Activated naive CD8-positive, alpha-beta T cell treated with anti-CD3 and anti-CD28 coated beads, Interleukin-2, amount 10 ng/mL, durations not matched to agents 7 days and 5 days (primary cell): ENCODE data around the gene GNB3. TPM values are rescaled to one million over a fixed set of nuclear protein-coding genes. Genes with fewer than 3 reads are reported as not detected.

Experiments
- ATAC-seq: fragments of 150-1000 bp; cut with Tn5 transposase; one replicate; pipeline ENCODE4 v1.10.0; 2021; ENCODE audit warnings: low read depth, moderate library complexity
- POLR2A ChIA-PET: fragments of 350-600 bp; sonication (Branson Sonifier 250); formaldehyde crosslinking; loops from one replicate; lab custom pipeline; 2021; ENCODE audit warnings: antibody characterized with exemption; lab: Charles Lee
- DNase-seq: peaks from one replicate; pipeline ENCODE4 v3.0.0; 2021
- H3K27ac Mint-ChIP-seq: one replicate; pipeline ENCODE4 v1.8.0; 2022; ENCODE audit warnings: mild to moderate bottlenecking, mixed read lengths
- H3K27me3 Mint-ChIP-seq: one replicate; pipeline ENCODE4 v1.8.0; 2022; ENCODE audit warnings: mild to moderate bottlenecking, moderate library complexity, mixed read lengths
- H3K36me3 Mint-ChIP-seq: one replicate; pipeline ENCODE4 v1.8.0; 2021; ENCODE audit warnings: mild to moderate bottlenecking, mixed read lengths
- H3K4me1 Mint-ChIP-seq: one replicate; pipeline ENCODE4 v1.8.0; 2021; ENCODE audit warnings: mixed read lengths
- H3K4me3 Mint-ChIP-seq: one replicate; pipeline ENCODE4 v1.8.0; 2022; ENCODE audit warnings: mild to moderate bottlenecking, moderate library complexity, mixed read lengths
- H3K9me3 Mint-ChIP-seq: one replicate; pipeline ENCODE4 v1.8.0; 2021; ENCODE audit warnings: mixed read lengths
- total RNA-seq, 2 experiments: library from RNA; stranded (reverse); gene quantifications; one replicate each; pipeline ENCODE4 v1.2.3, GENCODE V29; 2021

The GNB3 gene
- total RNA-seq, 2 experiments from 2014 or later, result 2.6 to 3.1 TPM

- peaks cover 12% of the 10 kb centered on the region for H3K4me1 Mint-ChIP-seq
- DNase-seq, result no peak
- no peak for ATAC-seq
- no peaks in the 10 kb centered on the region for H3K36me3 Mint-ChIP-seq
- no peaks in the 10 kb centered on the region for H3K9me3 Mint-ChIP-seq
- H3K27me3 Mint-ChIP-seq, result peaks cover 29% of the 10 kb centered on the region
- POLR2A ChIA-PET, result interaction anchor here (1.2 to 2.5 kb wide), 3 partner anchors 9 to 18 kb away, joined by 3 to 14 read pairs (median 4); partner anchors contain the start of gene CDCA3
- no peak overlapping the region for H3K27ac Mint-ChIP-seq
- H3K4me3 Mint-ChIP-seq, result no peak overlapping the region
Measured at GRCh38 chr12:6833189-6833890, 7.4 kb upstream of the GNB3 start.

- Mint-ChIP-seq H3K4me3 (no peak overlapping the region), H3K9me3 (no peaks in the 10 kb centered on the region), H3K4me1 (peaks cover 7% of the 10 kb centered on the region), H3K27me3 (peaks cover 24% of the 10 kb centered on the region), H3K27ac (no peak overlapping the region), H3K36me3 (no peaks in the 10 kb centered on the region)
- POLR2A ChIA-PET, result interaction anchor here (0.7 to 2.5 kb wide), 5 partner anchors 12 to 81 kb away, joined by 3 to 14 read pairs (median 4); partner anchors contain the start of genes CDCA3, MLF2 and USP5
- no peak for ATAC-seq
- no peak for DNase-seq
Measured at GRCh38 chr12:6834254-6834653, 6.5 kb upstream of the GNB3 start.

GRCh38 chr12:6834873-6835272 lies 5.9 kb upstream of the GNB3 start:
- ATAC-seq, result no peak
- Mint-ChIP-seq H3K36me3 (no peaks in the 10 kb centered on the region), H3K4me3 (no peak overlapping the region), H3K9me3 (no peaks in the 10 kb centered on the region), H3K27me3 (peaks cover 17% of the 10 kb centered on the region), H3K27ac (no peak overlapping the region), H3K4me1 (peaks cover 7% of the 10 kb centered on the region)
- POLR2A ChIA-PET, result interaction anchor here (0.7 to 2.5 kb wide), 6 partner anchors 13 to 302 kb away, joined by 3 to 14 read pairs (median 4); partner anchors contain the start of genes CDCA3, MLF2 and USP5
- DNase-seq, result no peak

GRCh38 chr12:6836851-6837250 lies 3.9 kb upstream of the GNB3 start:
- no peaks in the 10 kb centered on the region for H3K9me3 Mint-ChIP-seq
- H3K36me3 Mint-ChIP-seq, result no peaks in the 10 kb centered on the region
- H3K27me3 Mint-ChIP-seq, result peaks cover 7% of the 10 kb centered on the region
- H3K4me1 Mint-ChIP-seq, result peaks cover 7% of the 10 kb centered on the region
- no peak for DNase-seq
- H3K27ac Mint-ChIP-seq, result no peak overlapping the region
- POLR2A ChIA-PET, result interaction anchor here (1.1 kb wide), 1 partner anchor 14 kb away, joined by 6 read pairs; the partner anchor contains the start of gene CDCA3
- H3K4me3 Mint-ChIP-seq, result no peak overlapping the region
- no peak for ATAC-seq

GRCh38 chr12:6837370-6838060 lies 3.2 kb upstream of the GNB3 start:
- DNase-seq (no peak), ATAC-seq (no peak)
- no peaks in the 10 kb centered on the region for H3K36me3 Mint-ChIP-seq
- peaks cover 7% of the 10 kb centered on the region for H3K4me1 Mint-ChIP-seq
- H3K27ac Mint-ChIP-seq, result no peak overlapping the region
- POLR2A ChIA-PET, result interaction anchor here (1.1 kb wide), 1 partner anchor 13 kb away, joined by 6 read pairs; the partner anchor contains the start of gene CDCA3
- no peaks in the 10 kb centered on the region for H3K9me3 Mint-ChIP-seq
- peaks cover 2% of the 10 kb centered on the region for H3K27me3 Mint-ChIP-seq
- H3K4me3 Mint-ChIP-seq, result no peak overlapping the region

- POLR2A ChIA-PET, result interaction anchor here (1.3 kb wide), 1 partner anchor 15 kb away, joined by 3 read pairs; no protein-coding TSS in a partner anchor
- ATAC-seq (no peak), DNase-seq (no peak)
- Mint-ChIP-seq H3K4me1 (peaks cover 7% of the 10 kb centered on the region), H3K27me3 (peaks cover 2% of the 10 kb centered on the region), H3K27ac (no peak overlapping the region), H3K9me3 (no peaks in the 10 kb centered on the region), H3K36me3 (no peaks in the 10 kb centered on the region), H3K4me3 (no peak overlapping the region)
Measured at GRCh38 chr12:6838854-6839253, 1.9 kb upstream of the GNB3 start.

- Mint-ChIP-seq H3K27me3 (peaks cover 2% of the 10 kb centered on the region), H3K9me3 (no peaks in the 10 kb centered on the region), H3K4me3 (no peak overlapping the region), H3K4me1 (peaks cover 7% of the 10 kb centered on the region), H3K36me3 (no peaks in the 10 kb centered on the region), H3K27ac (no peak overlapping the region)
- ATAC-seq (no peak), DNase-seq (no peak)
- POLR2A ChIA-PET, result interaction anchor here (1.1 to 3.6 kb wide), 3 partner anchors 12 to 27 kb away, joined by 3 to 20 read pairs (median 3); partner anchors contain the start of genes CDCA3, TPI1 and USP5
Measured at GRCh38 chr12:6839482-6840201, 1.1 kb upstream of the GNB3 start.

- POLR2A ChIA-PET, result interaction anchor here (0.6 to 3.6 kb wide), 3 partner anchors 11 to 103 kb away, joined by 3 to 20 read pairs (median 3); partner anchors contain the start of genes C12orf57, CDCA3, RNU7-1 and TPI1
- Mint-ChIP-seq H3K9me3 (no peaks in the 10 kb centered on the region), H3K27ac (no peak overlapping the region), H3K4me1 (peaks cover 4% of the 10 kb centered on the region), H3K4me3 (no peak overlapping the region), H3K27me3 (no peaks in the 10 kb centered on the region), H3K36me3 (no peaks in the 10 kb centered on the region)
- ATAC-seq (no peak), DNase-seq (no peak)
Measured at GRCh38 chr12:6840330-6840729, 395 bp upstream of the GNB3 start.

- Mint-ChIP-seq H3K9me3 (no peaks in the 10 kb centered on the region), H3K4me1 (no peaks in the 10 kb centered on the region), H3K36me3 (peaks cover 7% of the 10 kb centered on the region), H3K27ac (no peak overlapping the region), H3K4me3 (no peak overlapping the region), H3K27me3 (no peaks in the 10 kb centered on the region)
- ATAC-seq (no peak), DNase-seq (no peak)
- POLR2A ChIA-PET, result interaction anchor here (0.8 to 3.6 kb wide), 4 partner anchors 9 to 49 kb away, joined by 3 to 20 read pairs (median 3); partner anchors contain the start of genes CDCA3, SPSB2 and USP5
Measured at GRCh38 chr12:6842075-6842474, 1.4 kb downstream of the GNB3 start.

- POLR2A ChIA-PET, result interaction anchor here (1.0 to 1.5 kb wide), 3 partner anchors 10 to 30 kb away, joined by 3 read pairs; partner anchors contain the start of gene SPSB2
- Mint-ChIP-seq H3K9me3 (no peaks in the 10 kb centered on the region), H3K27me3 (no peaks in the 10 kb centered on the region), H3K4me3 (no peak overlapping the region), H3K4me1 (peaks cover 3% of the 10 kb centered on the region), H3K36me3 (peaks cover 14% of the 10 kb centered on the region), H3K27ac (no peak overlapping the region)
- ATAC-seq (no peak), DNase-seq (no peak)
Measured at GRCh38 chr12:6843118-6843902, 2.6 kb downstream of the GNB3 start.

- Mint-ChIP-seq H3K9me3 (no peaks in the 10 kb centered on the region), H3K4me1 (peaks cover 18% of the 10 kb centered on the region), H3K36me3 (peaks cover 28% of the 10 kb centered on the region), H3K27me3 (no peaks in the 10 kb centered on the region), H3K27ac (no peak overlapping the region), H3K4me3 (no peak overlapping the region)
- no peak for DNase-seq
- POLR2A ChIA-PET, result interaction anchor here (1.0 kb wide), 1 partner anchor 22 kb away, joined by 4 read pairs; the partner anchor contains the start of gene TPI1
- no peak for ATAC-seq
Measured at GRCh38 chr12:6845395-6845794, 4.7 kb downstream of the GNB3 start.

- POLR2A ChIA-PET, result interaction anchor here (1.0 kb wide), 1 partner anchor 21 kb away, joined by 4 read pairs; the partner anchor contains the start of gene TPI1
- Mint-ChIP-seq H3K9me3 (no peaks in the 10 kb centered on the region), H3K36me3 (peaks cover 32% of the 10 kb centered on the region), H3K27ac (no peak overlapping the region), H3K4me3 (no peak overlapping the region), H3K4me1 (peaks cover 21% of the 10 kb centered on the region), H3K27me3 (no peaks in the 10 kb centered on the region)
- DNase-seq (no peak), ATAC-seq (no peak)
Measured at GRCh38 chr12:6846316-6846869, 5.7 kb downstream of the GNB3 start.
